ENCODE measurements around the gene COBLL1.

GRCh38 chr2:164786787-164787186, 54.8 kb downstream of the COBLL1 start:
- no peak for TF ChIP-seq REST (IDR thresholded peaks at IDR 0.05; ENCODE audit: insufficient read depth in 1 of 2, low read depth in 2 of 2, low read length in 1 of 2)
- no peak for TF ChIP-seq CTCF (IDR thresholded peaks at IDR 0.05)
- no peak for TF ChIP-seq SIN3A (IDR thresholded peaks at IDR 0.05; ENCODE audit: borderline replicate concordance, insufficient read depth, low read depth, low read length)
- TF ChIP-seq POLR2AphosphoS5 (IDR thresholded peaks at IDR 0.05; ENCODE audit: low read depth, low read length): no peak
- no peak for TF ChIP-seq TCF7L2 (IDR thresholded peaks at IDR 0.05; ENCODE audit: low read depth, low read length)

Measured in Panc1 (cell line).